NT2/D1 (cell line): ENCODE measurements around the gene FGF9.

Source experiments
- SUZ12 ChIP-seq: IDR thresholded peaks from 2 replicates; pipeline ENCODE4 v1.6.1; 2011; ENCODE audit not compliant: insufficient read length, insufficient read depth; ENCODE audit errors: extremely low read depth
- YY1 ChIP-seq: IDR thresholded peaks from 2 replicates; pipeline ENCODE4 v1.6.1; 2011; ENCODE audit not compliant: insufficient read length, insufficient read depth
- ZNF274 ChIP-seq: IDR thresholded peaks from 2 replicates; pipeline ENCODE4 v1.6.1; 2011; ENCODE audit warnings: mild to moderate bottlenecking, low read depth, low read length

- TF ChIP-seq SUZ12, result no peak
- TF ChIP-seq ZNF274, result no peak
- TF ChIP-seq YY1, result no peak
These were observed 64.1 kb downstream of the FGF9 start for GRCh38 chr13:21734961-21735360.
